ENCODE measurements around the gene CLPTM1. TPM values are rescaled to one million over a fixed set of nuclear protein-coding genes. Genes with fewer than 3 reads are reported as not detected.
A peak's percentile ranks its signal among the peaks of the same experiment; 100 is the strongest.

CLPTM1 gene
- total and polyA plus RNA-seq, 8 donors: 39.3 to 152 (median 66.7) TPM

GRCh38 chr19:45030825-45031224 lies 75.6 kb downstream of the CLPTM1 start:
- H3K9me3 ChIP-seq: no peaks in the 10 kb centered on the region
- H3K27ac ChIP-seq: no peak overlapping the region
- no peak for TF ChIP-seq CTCF (IDR thresholded peaks at IDR 0.05)
- TF ChIP-seq POLR2AphosphoS5 (IDR thresholded peaks at IDR 0.05): no peak
- TF ChIP-seq EP300 (IDR thresholded peaks at IDR 0.05): no peak
- no peak for TF ChIP-seq POLR2A (IDR thresholded peaks at IDR 0.05)
- no peaks in the 10 kb centered on the region for H3K4me1 ChIP-seq
- intact Hi-C loops (cut with DNase I; ENCODE audit: low total_unique reads): no loop called here
- no peaks in the 10 kb centered on the region for H3K27me3 ChIP-seq
- WGBS, 5 donors: 91 to 96% (median 95%) methylated on average over 6 of the region's 6 CpGs
- no peak overlapping the region for H3K4me3 ChIP-seq
- no peak for DNase-seq
- peaks cover 33 to 95% (median 90%) of the 10 kb centered on the region in 4 donors for H3K36me3 ChIP-seq

DNA sequence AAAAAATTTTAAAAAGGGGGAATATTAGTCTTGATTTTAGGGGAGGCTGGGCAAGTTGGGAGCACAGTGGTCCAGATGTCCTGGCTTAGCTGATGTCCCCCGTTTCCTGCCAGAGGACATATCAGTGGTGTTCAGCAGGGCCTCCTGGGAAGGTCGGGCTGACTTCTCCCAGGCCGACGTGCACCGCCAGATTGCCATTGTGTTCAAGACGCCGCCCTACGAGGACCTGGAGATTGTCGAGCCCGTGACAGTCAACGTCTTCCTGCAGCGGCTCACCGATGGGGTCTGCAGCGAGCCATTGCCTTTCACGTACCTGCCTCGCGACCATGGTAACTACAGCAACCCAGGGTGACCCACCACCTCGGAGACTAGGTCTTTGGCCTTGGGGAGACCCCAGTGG lies 77.2 kb downstream of the CLPTM1 start:
- no peak for TF ChIP-seq CTCF (IDR thresholded peaks at IDR 0.05)
- TF ChIP-seq POLR2A (IDR thresholded peaks at IDR 0.05): no peak
- TF ChIP-seq POLR2AphosphoS5 (IDR thresholded peaks at IDR 0.05): no peak
- TF ChIP-seq EP300 (IDR thresholded peaks at IDR 0.05): no peak
- H3K9me3 ChIP-seq: no peaks in the 10 kb centered on the region
- H3K27me3 ChIP-seq: no peaks in the 10 kb centered on the region
- H3K36me3 ChIP-seq: peaks cover 33 to 99% (median 92%) of the 10 kb centered on the region in 4 donors
- DNase-seq: no peak
- WGBS, 5 donors: 84 to 88% (median 87%) methylated on average over 18 of the region's 18 CpGs
- H3K27ac ChIP-seq: no peak overlapping the region
- intact Hi-C loops (cut with DNase I; ENCODE audit: low total_unique reads): no loop called here
- no peaks in the 10 kb centered on the region for H3K4me1 ChIP-seq
- no peak overlapping the region for H3K4me3 ChIP-seq

DNA sequence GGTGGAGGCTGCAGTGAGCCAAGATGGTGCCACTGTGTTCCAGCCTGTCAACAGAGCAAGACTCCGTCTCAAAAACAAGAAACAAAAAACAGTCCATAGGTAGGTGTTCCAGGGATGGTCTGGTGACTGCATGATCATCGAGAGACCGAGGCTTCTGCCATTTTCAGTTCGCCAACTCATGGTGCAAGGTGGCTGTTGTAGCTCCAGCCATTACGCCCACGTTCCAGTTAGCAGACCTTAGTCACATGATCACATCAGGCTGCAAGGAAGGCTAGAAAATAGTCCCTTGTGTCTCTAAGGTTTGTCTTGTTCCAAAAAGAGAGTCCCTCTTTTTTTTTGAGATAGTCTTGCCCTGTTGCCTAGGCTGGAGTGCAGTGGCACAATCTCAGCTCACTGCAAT lies 80.6 kb downstream of the CLPTM1 start:
- H3K27me3 ChIP-seq: no peaks in the 10 kb centered on the region
- no peaks in the 10 kb centered on the region for H3K9me3 ChIP-seq
- no peak overlapping the region for H3K27ac ChIP-seq
- H3K36me3 ChIP-seq: peaks cover 24 to 80% (median 70%) of the 10 kb centered on the region in 4 donors
- WGBS, 5 donors: 93 to 98% (median 96%) methylated on average over 6 of the region's 6 CpGs
- intact Hi-C loops (cut with DNase I; ENCODE audit: low total_unique reads): no loop called here
- no peak overlapping the region for H3K4me3 ChIP-seq
- no peak for DNase-seq
- TF ChIP-seq CTCF (IDR thresholded peaks at IDR 0.05) (no peak), POLR2A (IDR thresholded peaks at IDR 0.05) (no peak), EP300 (IDR thresholded peaks at IDR 0.05) (no peak), POLR2AphosphoS5 (IDR thresholded peaks at IDR 0.05) (no peak)
- H3K4me1 ChIP-seq: peaks cover 13 to 29% (median 24%) of the 10 kb centered on the region in 4 donors

GRCh38 chr19:45037393-45038169 lies 82.4 kb downstream of the CLPTM1 start:
- Histone ChIP-seq H3K9me3 (no peaks in the 10 kb centered on the region), H3K4me3 (no peak overlapping the region), H3K27ac (peak overlapping the region in 3 of 5 donors; percentile 96 to 99 (median 96)), H3K27me3 (no peaks in the 10 kb centered on the region), H3K36me3 (peaks cover 36 to 80% (median 70%) of the 10 kb centered on the region in 4 donors), H3K4me1 (peaks cover 16 to 45% (median 42%) of the 10 kb centered on the region in 4 donors)
- 88 to 95% (median 91%) methylated on average over 20 to 37 of the region's 37 CpGs for WGBS, 5 donors
- intact Hi-C loops (cut with DNase I; ENCODE audit: low total_unique reads): no loop called here
- no peak for DNase-seq
- TF ChIP-seq CTCF (IDR thresholded peaks at IDR 0.05) (no peak), POLR2AphosphoS5 (IDR thresholded peaks at IDR 0.05) (no peak), POLR2A (IDR thresholded peaks at IDR 0.05) (no peak), EP300 (IDR thresholded peaks at IDR 0.05) (no peak)

All from stomach (tissue), 9 donors.